CD4-positive, alpha-beta T cell treated with Interleukin-15 for 4 hours (primary cell): ENCODE measurements around the gene C5AR1.
"Not testable (repeated sequence)": the region's sequence is repeated elsewhere in the genome, so short reads cannot be mapped to it uniquely, and the experiment has no call there.

Experiments used
- DNase-seq: peaks from one replicate; pipeline ENCODE4 v3.0.0-alpha.2; 2020; ENCODE audit warnings: low spot score

The C5AR1 gene

GRCh38 chr19:47365455-47365854 is 55.8 kb downstream of the C5AR1 start:
- not testable (repeated sequence) for DNase-seq

- no peak for DNase-seq
These were observed 60.5 kb downstream of the C5AR1 start for GRCh38 chr19:47370045-47370611.

GRCh38 chr19:47371261-47371660 is 61.6 kb downstream of the C5AR1 start:
- DNase-seq, result no peak
